ENCODE measurements around the gene CCDC85A.

- TF ChIP-seq POLR2A (IDR thresholded peaks at IDR 0.05; ENCODE audit: borderline replicate concordance, extremely low read depth, insufficient read depth, insufficient read length): no peak
- no peak for TF ChIP-seq CTCF (IDR thresholded peaks at IDR 0.05 in 2 of 3, conservative IDR thresholded peaks at IDR 0.05 in 1 of 3; ENCODE audit: borderline replicate concordance in 1 of 3, insufficient read depth in 1 of 3, low read depth in 2 of 3, low read length in 2 of 3)
Measured at GRCh38 chr2:56315376-56315775, 131.6 kb downstream of the CCDC85A start.

Measured in HCT116 (cell line).